K562 (cell line): ENCODE data around the gene PTOV1. TPM values are rescaled to one million over a fixed set of nuclear protein-coding genes. Genes with fewer than 3 reads are reported as not detected.

Experiments used
- CHD4 ChIP-seq: fragments of 200-600 bp; sonication (generic); IDR thresholded peaks from 3 replicates; pipeline ENCODE4 v1.6.1; 2012; ENCODE audit warnings: low read depth, mild to moderate bottlenecking, mixed read lengths, low read length, inconsistent platforms; ENCODE audit not compliant: insufficient read depth, insufficient replicate concordance, poor library complexity, severe bottlenecking
- CREBBP ChIP-seq: IDR thresholded peaks from one replicate; pipeline ENCODE4 v1.6.1; 2012; ENCODE audit warnings: low read depth, mild to moderate bottlenecking, control low read depth, inconsistent platforms, low read length
- CXXC5 ChIP-seq: fragments of 250-450 bp; sonication (Bioruptor Pico); IDR thresholded peaks from 2 replicates; pipeline ENCODE4 v1.8.0; 2022; ENCODE audit warnings: inconsistent platforms, mild to moderate bottlenecking, moderate library complexity
- EP300 ChIP-seq: IDR thresholded peaks from 2 replicates; pipeline ENCODE4 v1.6.1; 2012; ENCODE audit warnings: low read length, improper control_type of control experiment
- FOXP1 ChIP-seq: sonication (generic); formaldehyde crosslinking; IDR thresholded peaks from 2 replicates; pipeline ENCODE4 v1.8.0; 2022; ENCODE audit warnings: mild to moderate bottlenecking, missing genetic modification reagents
- MAZ ChIP-seq, 2 experiments: fragments of 450-650 bp in 1 of 2; sonication (generic) in 1 of 2; formaldehyde crosslinking; IDR thresholded peaks in 1 of 2; conservative IDR thresholded peaks in 1 of 2; 2 replicates each; pipeline versions ENCODE4 v1.4.0 to v1.5.0; 2020; ENCODE audit warnings: mild to moderate bottlenecking in 1 of 2, missing genetic modification reagents in 1 of 2
- MBD2 ChIP-seq: sonication (generic); IDR thresholded peaks from 2 replicates; pipeline ENCODE4 v1.6.1; 2016; ENCODE audit warnings: low read depth, borderline replicate concordance
- NFIX ChIP-seq: fragments of 250-450 bp; sonication (Bioruptor Pico); IDR thresholded peaks from 2 replicates; pipeline ENCODE4 v1.4.0; 2020; ENCODE audit warnings: low read depth, mild to moderate bottlenecking, moderate library complexity
- PURB ChIP-seq: sonication (generic); formaldehyde crosslinking; IDR thresholded peaks from 2 replicates; pipeline ENCODE4 v1.9.0; 2021; ENCODE audit warnings: low read depth, mild to moderate bottlenecking, missing genetic modification reagents
- SIRT6 ChIP-seq: IDR thresholded peaks from one replicate; pipeline ENCODE4 v1.6.1; 2012; ENCODE audit warnings: low read depth, mild to moderate bottlenecking, control low read depth, inconsistent platforms, low read length, moderate library complexity
- TAF15 ChIP-seq: fragments of 200-400 bp; formaldehyde crosslinking; IDR thresholded peaks from 2 replicates; pipeline ENCODE4 v1.6.1; 2017; ENCODE audit warnings: mild to moderate bottlenecking, low read depth, low read length, moderate library complexity
- ZNF124 ChIP-seq: sonication (generic); formaldehyde crosslinking; IDR thresholded peaks from 2 replicates; pipeline ENCODE4 v1.8.1; 2022; ENCODE audit warnings: missing genetic modification reagents
- ZNF175 ChIP-seq: fragments of 200-800 bp; sonication (Bioruptor generic); IDR thresholded peaks from 2 replicates; pipeline ENCODE4 v1.6.1; 2016; ENCODE audit warnings: low read depth, mild to moderate bottlenecking, missing genetic modification characterization, missing compliant biosample characterization
- ZNF274 ChIP-seq: IDR thresholded peaks from 2 replicates; pipeline ENCODE4 v1.6.1; 2011; ENCODE audit warnings: low read depth, mild to moderate bottlenecking, low read length, moderate library complexity, borderline replicate concordance
- ZNF444 ChIP-seq: fragments of 250-450 bp; sonication (Bioruptor Pico); IDR thresholded peaks from 2 replicates; pipeline ENCODE4 v1.4.0; 2020; ENCODE audit warnings: mild to moderate bottlenecking, moderate library complexity
- ZNF707 ChIP-seq: fragments of 250-450 bp; sonication (Bioruptor Pico); conservative IDR thresholded peaks from 2 replicates; pipeline ENCODE4 v1.8.0; 2022; ENCODE audit warnings: inconsistent platforms, mild to moderate bottlenecking, moderate library complexity
- polyA plus RNA-seq, 8 experiments: library from polyadenylated mRNA; depleted of rRNA in 4 of 8; stranded (reverse) in 5 of 8; unstranded in 3 of 8; fragments of >200 nt; fragmentation: Nextera tagmentation in 2 of 8; fragmentation: Illumina TruSeq in 1 of 8; extraction: Ambion mirVana in 2 of 8; extraction: Trizol in 1 of 8; gene quantifications; 2 replicates each; pipeline versions ENCODE4 v1.2.1 to v1.2.3, GENCODE V29; 2011 to 2014; ENCODE audit warnings: inconsistent platforms in 1 of 8, missing spikeins in 1 of 8
- total RNA-seq, 7 experiments: library from RNA; depleted of rRNA in 6 of 7; stranded (reverse); fragments of >200 nt in 6 of 7; fragmentation: Illumina TruSeq in 2 of 7; extraction: Trizol in 2 of 7; gene quantifications; 2 replicates each; pipeline versions ENCODE4 v1.2.1 to v1.2.3, GENCODE V29; 2011 to 2021; ENCODE audit warnings: low replicate concordance in 1 of 7
- TF ChIP-seq, protein P1 (sequence below): sonication (generic); formaldehyde crosslinking; IDR thresholded peaks from 2 replicates; pipeline ENCODE4 v1.5.0; 2020; ENCODE audit warnings: missing genetic modification reagents
- TF ChIP-seq, protein P2 (sequence below): sonication (generic); formaldehyde crosslinking; IDR thresholded peaks from 2 replicates; pipeline ENCODE4 v1.8.1; 2022; ENCODE audit warnings: missing genetic modification reagents
- TF ChIP-seq, protein P3 (sequence below), 2 experiments: fragments of 200-800 bp in 1 of 2; sonication (Bioruptor generic) in 1 of 2; sonication (generic) in 1 of 2; formaldehyde crosslinking in 1 of 2; IDR thresholded peaks in 1 of 2; conservative IDR thresholded peaks in 1 of 2; 2 replicates each; pipeline versions ENCODE4 v1.5.0 to v1.6.1; 2016 to 2020; ENCODE audit warnings: missing compliant biosample characterization in 1 of 2, missing genetic modification characterization in 1 of 2, missing genetic modification reagents in 1 of 2
- TF ChIP-seq, protein P4 (sequence below): fragments of 250-450 bp; sonication (Bioruptor Pico); IDR thresholded peaks from 2 replicates; pipeline ENCODE4 v1.8.0; 2022; ENCODE audit warnings: moderate library complexity, mild to moderate bottlenecking, inconsistent platforms
- TF ChIP-seq, protein P5 (sequence below): sonication (generic); formaldehyde crosslinking; IDR thresholded peaks from 2 replicates; pipeline ENCODE4 v1.8.0; 2022; ENCODE audit warnings: mild to moderate bottlenecking, missing genetic modification reagents

PTOV1 gene
- total and polyA plus RNA-seq, 9 of the 15 experiments (the other 6 are each of a cell fraction or from before 2014, with no cell fraction given): 4.9 to 169 (median 43.5) TPM

DNA sequence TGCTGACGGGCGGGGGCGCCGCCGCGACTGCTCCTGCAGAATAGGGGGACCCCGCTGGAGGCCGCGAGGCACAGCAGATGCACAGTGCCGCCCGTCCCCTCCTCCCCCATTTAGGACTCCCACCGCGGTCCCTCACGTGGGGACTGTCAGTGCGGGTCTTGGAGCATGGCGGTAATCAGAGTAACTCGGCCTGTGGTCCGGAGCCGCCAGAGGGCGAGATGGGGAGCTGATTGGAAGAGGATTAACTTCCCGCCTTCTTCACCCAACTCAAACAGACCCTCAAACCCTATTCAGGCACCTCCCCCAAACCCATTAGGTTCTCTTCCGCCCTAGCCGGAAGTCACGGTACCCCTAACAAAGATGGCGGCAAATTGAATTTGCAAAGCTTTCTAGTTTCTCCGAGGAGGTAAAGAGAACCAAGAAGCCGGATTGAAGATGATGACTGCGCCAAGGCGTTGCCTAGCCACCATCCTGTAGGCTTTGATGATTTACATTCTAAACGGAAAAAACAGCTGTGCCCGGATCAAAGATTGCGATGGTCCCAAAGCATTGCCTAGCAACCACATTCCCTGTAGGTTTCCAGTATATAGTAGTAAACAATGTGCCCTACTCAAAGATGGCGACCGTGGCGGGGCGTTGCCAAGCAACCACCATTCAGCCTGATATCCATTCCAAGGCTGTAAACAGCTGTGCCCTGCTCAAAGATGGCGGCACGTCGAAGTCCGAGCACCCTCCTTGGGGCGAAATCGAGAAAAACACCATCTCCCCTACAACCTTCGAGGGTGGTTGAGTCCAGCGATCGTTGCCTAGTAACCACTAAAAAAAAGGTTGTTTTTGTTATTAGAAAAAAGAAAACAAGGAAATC is 37.7 kb upstream of the PTOV1 start, which contains the start of gene FUZ (continued):
- TF ChIP-seq, protein P1, sequence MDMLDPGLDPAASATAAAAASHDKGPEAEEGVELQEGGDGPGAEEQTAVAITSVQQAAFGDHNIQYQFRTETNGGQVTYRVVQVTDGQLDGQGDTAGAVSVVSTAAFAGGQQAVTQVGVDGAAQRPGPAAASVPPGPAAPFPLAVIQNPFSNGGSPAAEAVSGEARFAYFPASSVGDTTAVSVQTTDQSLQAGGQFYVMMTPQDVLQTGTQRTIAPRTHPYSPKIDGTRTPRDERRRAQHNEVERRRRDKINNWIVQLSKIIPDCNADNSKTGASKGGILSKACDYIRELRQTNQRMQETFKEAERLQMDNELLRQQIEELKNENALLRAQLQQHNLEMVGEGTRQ (CRISPR knock-in tag): no peak
- TF ChIP-seq CXXC5 (CRISPR knock-in tag): peak; percentile 58
- TF ChIP-seq SIRT6: no peak
- TF ChIP-seq, protein P2, sequence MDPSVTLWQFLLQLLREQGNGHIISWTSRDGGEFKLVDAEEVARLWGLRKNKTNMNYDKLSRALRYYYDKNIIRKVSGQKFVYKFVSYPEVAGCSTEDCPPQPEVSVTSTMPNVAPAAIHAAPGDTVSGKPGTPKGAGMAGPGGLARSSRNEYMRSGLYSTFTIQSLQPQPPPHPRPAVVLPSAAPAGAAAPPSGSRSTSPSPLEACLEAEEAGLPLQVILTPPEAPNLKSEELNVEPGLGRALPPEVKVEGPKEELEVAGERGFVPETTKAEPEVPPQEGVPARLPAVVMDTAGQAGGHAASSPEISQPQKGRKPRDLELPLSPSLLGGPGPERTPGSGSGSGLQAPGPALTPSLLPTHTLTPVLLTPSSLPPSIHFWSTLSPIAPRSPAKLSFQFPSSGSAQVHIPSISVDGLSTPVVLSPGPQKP (CRISPR knock-in tag): no peak
- TF ChIP-seq ZNF175 (CRISPR knock-in tag): no peak
- TF ChIP-seq, protein P3, sequence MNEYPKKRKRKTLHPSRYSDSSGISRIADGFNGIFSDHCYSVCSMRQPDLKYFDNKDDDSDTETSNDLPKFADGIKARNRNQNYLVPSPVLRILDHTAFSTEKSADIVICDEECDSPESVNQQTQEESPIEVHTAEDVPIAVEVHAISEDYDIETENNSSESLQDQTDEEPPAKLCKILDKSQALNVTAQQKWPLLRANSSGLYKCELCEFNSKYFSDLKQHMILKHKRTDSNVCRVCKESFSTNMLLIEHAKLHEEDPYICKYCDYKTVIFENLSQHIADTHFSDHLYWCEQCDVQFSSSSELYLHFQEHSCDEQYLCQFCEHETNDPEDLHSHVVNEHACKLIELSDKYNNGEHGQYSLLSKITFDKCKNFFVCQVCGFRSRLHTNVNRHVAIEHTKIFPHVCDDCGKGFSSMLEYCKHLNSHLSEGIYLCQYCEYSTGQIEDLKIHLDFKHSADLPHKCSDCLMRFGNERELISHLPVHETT (CRISPR knock-in tag; conservative IDR thresholded peaks at IDR 0.05 in 1 of 2, IDR thresholded peaks at IDR 0.05 in 1 of 2): no peak; a peak in 1 of 4 replicates
- TF ChIP-seq, protein P4, sequence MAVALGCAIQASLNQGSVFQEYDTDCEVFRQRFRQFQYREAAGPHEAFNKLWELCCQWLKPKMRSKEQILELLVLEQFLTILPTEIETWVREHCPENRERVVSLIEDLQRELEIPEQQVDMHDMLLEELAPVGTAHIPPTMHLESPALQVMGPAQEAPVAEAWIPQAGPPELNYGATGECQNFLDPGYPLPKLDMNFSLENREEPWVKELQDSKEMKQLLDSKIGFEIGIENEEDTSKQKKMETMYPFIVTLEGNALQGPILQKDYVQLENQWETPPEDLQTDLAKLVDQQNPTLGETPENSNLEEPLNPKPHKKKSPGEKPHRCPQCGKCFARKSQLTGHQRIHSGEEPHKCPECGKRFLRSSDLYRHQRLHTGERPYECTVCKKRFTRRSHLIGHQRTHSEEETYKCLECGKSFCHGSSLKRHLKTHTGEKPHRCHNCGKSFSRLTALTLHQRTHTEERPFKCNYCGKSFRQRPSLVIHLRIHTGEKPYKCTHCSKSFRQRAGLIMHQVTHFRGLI (CRISPR knock-in tag): no peak
- TF ChIP-seq CREBBP: no peak
- TF ChIP-seq PURB (CRISPR knock-in tag): no peak
- peak; percentile 93 for TF ChIP-seq MBD2
- TF ChIP-seq EP300: no peak
- no peak for TF ChIP-seq ZNF124 (CRISPR knock-in tag)
- TF ChIP-seq ZNF707 (CRISPR knock-in tag): no peak
- TF ChIP-seq ZNF274: no peak
- no peak for TF ChIP-seq NFIX (CRISPR knock-in tag)
- peak in 1 of 2 experiments; percentile 47; a peak in 2 of 4 replicates for TF ChIP-seq MAZ (CRISPR knock-in tag; conservative IDR thresholded peaks at IDR 0.05 in 1 of 2, IDR thresholded peaks at IDR 0.05 in 1 of 2)
- TF ChIP-seq ZNF444: no peak
- TF ChIP-seq TAF15: no peak
- no peak for TF ChIP-seq CHD4
- TF ChIP-seq FOXP1 (CRISPR knock-in tag): peak; percentile 90; the same call in 1 of the 2 replicates
- TF ChIP-seq, protein P5, sequence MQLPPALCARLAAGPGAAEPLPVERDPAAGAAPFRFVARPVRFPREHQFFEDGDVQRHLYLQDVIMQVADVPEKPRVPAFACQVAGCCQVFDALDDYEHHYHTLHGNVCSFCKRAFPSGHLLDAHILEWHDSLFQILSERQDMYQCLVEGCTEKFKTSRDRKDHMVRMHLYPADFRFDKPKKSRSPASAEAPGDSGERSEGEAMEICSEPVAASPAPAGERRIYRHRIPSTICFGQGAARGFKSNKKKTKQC (CRISPR knock-in tag): no peak
